ENCODE data around the gene TUT4.

Gene TUT4

GRCh38 chr1:52477876-52478275, 75.0 kb downstream of the TUT4 start:
- no peak for TF ChIP-seq POLR2AphosphoS5 (IDR thresholded peaks at IDR 0.05; ENCODE audit: low read depth, low read length)
- TF ChIP-seq REST (IDR thresholded peaks at IDR 0.05; ENCODE audit: insufficient read depth in 1 of 2, low read depth in 2 of 2, low read length in 2 of 2) = no peak
- TF ChIP-seq FOXP2 (optimal IDR thresholded peaks at IDR 0.05; ENCODE audit: borderline replicate concordance, extremely low read depth, extremely low read length, insufficient read depth) = no peak
- no peak for TF ChIP-seq SIN3A (IDR thresholded peaks at IDR 0.05; ENCODE audit: borderline replicate concordance, insufficient read depth, low read length)
- TF ChIP-seq TAF1 (IDR thresholded peaks at IDR 0.05; ENCODE audit: borderline replicate concordance, insufficient read depth, low read length) = no peak

- TF ChIP-seq TAF1 (IDR thresholded peaks at IDR 0.05; ENCODE audit: borderline replicate concordance, insufficient read depth, low read length) (no peak), POLR2AphosphoS5 (IDR thresholded peaks at IDR 0.05; ENCODE audit: low read depth, low read length) (no peak), FOXP2 (optimal IDR thresholded peaks at IDR 0.05; ENCODE audit: borderline replicate concordance, extremely low read depth, extremely low read length, insufficient read depth) (no peak), REST (IDR thresholded peaks at IDR 0.05; ENCODE audit: insufficient read depth in 1 of 2, low read depth in 2 of 2, low read length in 2 of 2) (no peak), SIN3A (IDR thresholded peaks at IDR 0.05; ENCODE audit: borderline replicate concordance, insufficient read depth, low read length) (no peak)
Measured at GRCh38 chr1:52476943-52477342, 75.9 kb downstream of the TUT4 start.

GRCh38 chr1:52474807-52475206, 78.1 kb downstream of the TUT4 start:
- TF ChIP-seq POLR2AphosphoS5 (IDR thresholded peaks at IDR 0.05; ENCODE audit: low read depth, low read length) (no peak), TAF1 (IDR thresholded peaks at IDR 0.05; ENCODE audit: borderline replicate concordance, insufficient read depth, low read length) (no peak), SIN3A (IDR thresholded peaks at IDR 0.05; ENCODE audit: borderline replicate concordance, insufficient read depth, low read length) (no peak), FOXP2 (optimal IDR thresholded peaks at IDR 0.05; ENCODE audit: borderline replicate concordance, extremely low read depth, extremely low read length, insufficient read depth) (no peak), REST (IDR thresholded peaks at IDR 0.05; ENCODE audit: insufficient read depth in 1 of 2, low read depth in 2 of 2, low read length in 2 of 2) (no peak)

- TF ChIP-seq REST (IDR thresholded peaks at IDR 0.05; ENCODE audit: insufficient read depth in 1 of 2, low read depth in 2 of 2, low read length in 2 of 2) (no peak), FOXP2 (optimal IDR thresholded peaks at IDR 0.05; ENCODE audit: borderline replicate concordance, extremely low read depth, extremely low read length, insufficient read depth) (no peak), SIN3A (IDR thresholded peaks at IDR 0.05; ENCODE audit: borderline replicate concordance, insufficient read depth, low read length) (no peak), POLR2AphosphoS5 (IDR thresholded peaks at IDR 0.05; ENCODE audit: low read depth, low read length) (no peak), TAF1 (IDR thresholded peaks at IDR 0.05; ENCODE audit: borderline replicate concordance, insufficient read depth, low read length) (no peak)
Measured at GRCh38 chr1:52473039-52473438, 79.9 kb downstream of the TUT4 start.

GRCh38 chr1:52472384-52472783, 80.5 kb downstream of the TUT4 start:
- no peak for TF ChIP-seq TAF1 (IDR thresholded peaks at IDR 0.05; ENCODE audit: borderline replicate concordance, insufficient read depth, low read length)
- TF ChIP-seq SIN3A (IDR thresholded peaks at IDR 0.05; ENCODE audit: borderline replicate concordance, insufficient read depth, low read length) = no peak
- no peak for TF ChIP-seq FOXP2 (optimal IDR thresholded peaks at IDR 0.05; ENCODE audit: borderline replicate concordance, extremely low read depth, extremely low read length, insufficient read depth)
- TF ChIP-seq POLR2AphosphoS5 (IDR thresholded peaks at IDR 0.05; ENCODE audit: low read depth, low read length) = no peak
- no peak for TF ChIP-seq REST (IDR thresholded peaks at IDR 0.05; ENCODE audit: insufficient read depth in 1 of 2, low read depth in 2 of 2, low read length in 2 of 2)

All from PFSK-1 (cell line).